Measurements from ENCODE around the gene KCTD17. TPM values are rescaled to one million over a fixed set of nuclear protein-coding genes. Genes with fewer than 3 reads are reported as not detected.

Gene KCTD17
- total RNA-seq, 2 experiments from 2014 or later: 22.9 to 25.4 TPM

GRCh38 chr22:37026325-37026724 is 25.2 kb upstream of the KCTD17 start:
- Mint-ChIP-seq H3K27me3 (peaks cover 7% of the 10 kb centered on the region), H3K36me3 (no peaks in the 10 kb centered on the region), H3K9me3 (no peaks in the 10 kb centered on the region), H3K27ac (no peak overlapping the region), H3K4me1 (no peaks in the 10 kb centered on the region), H3K4me3 (no peak overlapping the region)
- DNase-seq: no peak

GRCh38 chr22:37027556-37027955 is 24.0 kb upstream of the KCTD17 start:
- Mint-ChIP-seq H3K27me3 (no peaks in the 10 kb centered on the region), H3K4me1 (no peaks in the 10 kb centered on the region), H3K36me3 (no peaks in the 10 kb centered on the region), H3K27ac (no peak overlapping the region), H3K4me3 (no peak overlapping the region), H3K9me3 (no peaks in the 10 kb centered on the region)
- DNase-seq: no peak

GRCh38 chr22:37028692-37029674 is 22.6 kb upstream of the KCTD17 start:
- DNase-seq: no peak
- Mint-ChIP-seq H3K36me3 (no peaks in the 10 kb centered on the region), H3K4me3 (no peak overlapping the region), H3K9me3 (no peaks in the 10 kb centered on the region), H3K27ac (no peak overlapping the region), H3K27me3 (no peaks in the 10 kb centered on the region), H3K4me1 (no peaks in the 10 kb centered on the region)

DNA sequence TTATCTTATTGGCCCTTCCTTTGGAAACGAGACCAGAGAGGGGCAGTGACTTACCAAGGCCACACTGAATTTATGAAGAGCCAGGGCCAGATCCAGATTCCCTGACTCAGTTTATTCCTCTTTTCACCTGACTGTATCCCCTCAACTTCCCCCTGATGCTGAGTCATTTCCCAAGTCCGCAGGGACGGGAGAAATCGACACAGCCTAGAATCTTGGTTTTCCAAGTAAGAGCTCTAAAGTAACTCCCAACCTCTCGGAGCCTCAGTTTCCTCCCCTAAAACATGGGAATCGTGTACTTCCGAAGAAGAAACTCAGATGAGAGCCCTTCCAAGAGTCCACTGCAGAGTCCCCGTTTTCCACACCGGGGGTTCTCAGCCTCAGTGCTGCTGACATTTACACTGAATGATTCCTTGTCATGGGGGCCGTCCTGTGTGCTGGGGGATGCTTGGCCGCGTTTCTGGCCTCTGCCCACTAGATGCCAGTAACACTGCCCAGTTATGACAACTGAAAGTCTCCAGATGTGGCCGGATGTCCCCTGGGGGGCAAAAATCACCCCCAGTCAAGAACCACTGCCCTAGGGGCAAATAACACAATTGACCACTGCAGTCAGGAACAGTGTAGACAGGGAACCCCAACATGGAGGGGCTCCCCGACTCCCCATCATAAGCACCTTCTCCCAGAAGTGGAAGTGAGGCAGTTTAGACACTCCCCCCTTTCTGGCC is 20.8 kb upstream of the KCTD17 start:
- no peak for DNase-seq
- H3K36me3 Mint-ChIP-seq: no peaks in the 10 kb centered on the region
- peaks cover 4% of the 10 kb centered on the region for H3K27me3 Mint-ChIP-seq
- H3K9me3 Mint-ChIP-seq: no peaks in the 10 kb centered on the region
- H3K4me1 Mint-ChIP-seq: no peaks in the 10 kb centered on the region
- H3K4me3 Mint-ChIP-seq: no peak overlapping the region
- no peak overlapping the region for H3K27ac Mint-ChIP-seq

GRCh38 chr22:37032134-37032534 is 19.4 kb upstream of the KCTD17 start:
- no peak overlapping the region for H3K4me3 Mint-ChIP-seq
- H3K4me1 Mint-ChIP-seq: no peaks in the 10 kb centered on the region
- no peaks in the 10 kb centered on the region for H3K9me3 Mint-ChIP-seq
- H3K27ac Mint-ChIP-seq: no peak overlapping the region
- H3K27me3 Mint-ChIP-seq: peaks cover 8% of the 10 kb centered on the region
- no peak for DNase-seq
- no peaks in the 10 kb centered on the region for H3K36me3 Mint-ChIP-seq

GRCh38 chr22:37032535-37033460 is 18.7 kb upstream of the KCTD17 start:
- Mint-ChIP-seq H3K4me3 (no peak overlapping the region), H3K27ac (no peak overlapping the region), H3K36me3 (no peaks in the 10 kb centered on the region), H3K4me1 (no peaks in the 10 kb centered on the region), H3K9me3 (no peaks in the 10 kb centered on the region), H3K27me3 (peaks cover 11% of the 10 kb centered on the region)
- no peak for DNase-seq

GRCh38 chr22:37033605-37034430 is 17.7 kb upstream of the KCTD17 start:
- H3K27ac Mint-ChIP-seq: no peak overlapping the region
- H3K9me3 Mint-ChIP-seq: no peaks in the 10 kb centered on the region
- no peaks in the 10 kb centered on the region for H3K36me3 Mint-ChIP-seq
- H3K27me3 Mint-ChIP-seq: peaks cover 11% of the 10 kb centered on the region
- no peaks in the 10 kb centered on the region for H3K4me1 Mint-ChIP-seq
- H3K4me3 Mint-ChIP-seq: no peak overlapping the region
- no peak for DNase-seq

GRCh38 chr22:37036655-37037377 is 14.7 kb upstream of the KCTD17 start:
- Mint-ChIP-seq H3K4me3 (no peak overlapping the region), H3K36me3 (no peaks in the 10 kb centered on the region), H3K27me3 (peaks cover 11% of the 10 kb centered on the region), H3K9me3 (no peaks in the 10 kb centered on the region), H3K4me1 (peaks cover 8% of the 10 kb centered on the region), H3K27ac (no peak overlapping the region)
- DNase-seq: no peak

DNA sequence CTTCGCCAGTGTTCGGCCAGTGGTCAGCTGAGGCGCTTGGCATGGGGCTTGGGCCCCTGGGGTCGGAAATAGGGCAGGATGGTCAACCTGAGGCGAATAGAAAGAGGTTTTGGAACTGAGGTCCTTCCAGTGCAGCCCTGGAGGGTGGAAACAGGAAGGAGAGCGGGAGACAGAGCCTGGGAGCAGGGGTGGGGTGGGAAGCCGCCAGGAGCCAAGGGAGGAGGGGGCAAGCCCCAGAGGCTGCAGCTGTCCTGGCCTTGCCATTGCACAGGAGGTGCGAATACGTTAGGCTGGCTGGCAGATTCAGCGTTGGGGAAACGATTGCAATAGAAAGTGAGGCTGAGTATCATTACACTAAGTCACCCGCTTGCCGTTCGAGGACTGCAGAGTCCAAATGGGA is 13.9 kb upstream of the KCTD17 start:
- H3K9me3 Mint-ChIP-seq: no peaks in the 10 kb centered on the region
- no peak overlapping the region for H3K27ac Mint-ChIP-seq
- H3K36me3 Mint-ChIP-seq: no peaks in the 10 kb centered on the region
- peaks cover 8% of the 10 kb centered on the region for H3K4me1 Mint-ChIP-seq
- peaks cover 11% of the 10 kb centered on the region for H3K27me3 Mint-ChIP-seq
- H3K4me3 Mint-ChIP-seq: no peak overlapping the region
- DNase-seq: no peak

GRCh38 chr22:37039466-37039865 is 12.1 kb upstream of the KCTD17 start:
- no peak overlapping the region for H3K4me3 Mint-ChIP-seq
- H3K27ac Mint-ChIP-seq: no peak overlapping the region
- H3K9me3 Mint-ChIP-seq: no peaks in the 10 kb centered on the region
- no peak for DNase-seq
- peaks cover 8% of the 10 kb centered on the region for H3K4me1 Mint-ChIP-seq
- H3K27me3 Mint-ChIP-seq: peaks cover 11% of the 10 kb centered on the region
- H3K36me3 Mint-ChIP-seq: no peaks in the 10 kb centered on the region

- no peak for DNase-seq
- Mint-ChIP-seq H3K27ac (no peak overlapping the region), H3K36me3 (no peaks in the 10 kb centered on the region), H3K4me1 (peaks cover 19% of the 10 kb centered on the region), H3K9me3 (no peaks in the 10 kb centered on the region), H3K27me3 (no peaks in the 10 kb centered on the region), H3K4me3 (no peak overlapping the region)
Observed at GRCh38 chr22:37043209-37043827, 8.2 kb upstream of the KCTD17 start.

DNA sequence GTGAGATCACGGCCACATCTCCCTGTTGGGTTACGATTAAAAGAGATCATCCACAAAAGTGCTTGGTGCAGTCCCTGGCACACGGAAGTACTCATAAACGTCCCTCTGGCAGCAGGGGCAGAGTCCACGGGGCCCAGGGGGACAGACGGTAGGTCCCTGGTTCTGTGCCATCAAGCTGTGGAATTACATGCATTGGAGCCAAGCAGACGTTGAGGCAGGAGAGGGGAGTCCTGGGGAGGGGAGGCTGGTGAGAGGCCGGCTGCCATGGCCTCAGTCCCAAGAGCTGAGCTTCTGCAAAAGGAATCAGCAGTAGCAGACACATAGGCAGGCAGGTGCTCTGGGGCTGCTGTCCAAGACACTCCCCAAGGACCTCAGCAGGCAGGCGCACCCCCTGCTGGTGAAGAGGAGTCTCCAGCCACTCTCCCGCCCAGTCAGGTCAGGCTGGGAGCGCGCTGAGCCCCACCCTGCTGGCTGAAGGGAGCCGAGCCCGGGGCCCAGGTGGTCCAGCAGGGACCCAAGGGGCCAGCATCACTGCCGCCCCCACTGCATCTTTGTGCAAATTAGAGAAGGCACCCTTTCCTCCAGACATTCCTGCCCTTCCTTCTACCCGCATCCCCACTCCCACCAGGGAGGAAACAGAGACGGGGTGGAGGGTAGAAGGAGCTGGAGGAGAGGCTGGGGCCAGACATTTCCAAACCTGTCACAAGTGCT is 7.6 kb upstream of the KCTD17 start:
- no peaks in the 10 kb centered on the region for H3K9me3 Mint-ChIP-seq
- no peaks in the 10 kb centered on the region for H3K27me3 Mint-ChIP-seq
- H3K27ac Mint-ChIP-seq: no peak overlapping the region
- peak; percentile 60 for DNase-seq
- peaks cover 19% of the 10 kb centered on the region for H3K4me1 Mint-ChIP-seq
- no peak overlapping the region for H3K4me3 Mint-ChIP-seq
- no peaks in the 10 kb centered on the region for H3K36me3 Mint-ChIP-seq

Data from activated naive CD8-positive, alpha-beta T cell treated with anti-CD3 and anti-CD28 coated beads for 36 hours (primary cell).